Hepatic stellate cell (primary cell): ENCODE results near the gene HOXD8.
A peak's percentile ranks its signal among the peaks of the same experiment; 100 is the strongest.

Experiments
- DNase-seq: peaks from one replicate; pipeline ENCODE4 v3.0.0; 2011; ENCODE audit warnings: low spot score

The HOXD8 gene

GRCh38 chr2:176103742-176104315 lies 25.7 kb upstream of the HOXD8 start:
- no peak for DNase-seq

GRCh38 chr2:176104316-176105077 lies 25.0 kb upstream of the HOXD8 start:
- DNase-seq = peak; percentile 54

- DNase-seq = no peak
Observed at GRCh38 chr2:176105078-176105729, 24.3 kb upstream of the HOXD8 start.

- no peak for DNase-seq
Observed at GRCh38 chr2:176105730-176106580, 23.6 kb upstream of the HOXD8 start.

GRCh38 chr2:176106581-176107539 lies 22.6 kb upstream of the HOXD8 start, which contains the start of gene HOXD11:
HOXD11 (plus strand) TSS chr2:176107280; CDS start chr2:176107356, 76 bp downstream.
- DNase-seq = no peak

GRCh38 chr2:176107731-176108181 lies 21.7 kb upstream of the HOXD8 start:
- no peak for DNase-seq

GRCh38 chr2:176109192-176109901 lies 20.2 kb upstream of the HOXD8 start:
- no peak for DNase-seq

- DNase-seq = no peak
Observed at GRCh38 chr2:176109946-176110345, 19.6 kb upstream of the HOXD8 start.

- no peak for DNase-seq
Observed at GRCh38 chr2:176110415-176111308, 18.8 kb upstream of the HOXD8 start.

GRCh38 chr2:176111309-176111663 lies 18.2 kb upstream of the HOXD8 start:
- no peak for DNase-seq

- DNase-seq = no peak
Observed at GRCh38 chr2:176111846-176112374, 17.6 kb upstream of the HOXD8 start.

- no peak for DNase-seq
Observed at GRCh38 chr2:176112375-176113302, 16.9 kb upstream of the HOXD8 start.

GRCh38 chr2:176114120-176114929 lies 15.2 kb upstream of the HOXD8 start:
- DNase-seq = no peak

- DNase-seq = no peak
Observed at GRCh38 chr2:176114930-176115625, 14.4 kb upstream of the HOXD8 start.

GRCh38 chr2:176115883-176116813 lies 13.4 kb upstream of the HOXD8 start, which contains the start of gene HOXD10:
HOXD10 (plus strand) TSS chr2:176116778; CDS start chr2:176116834, 56 bp downstream.
- no peak for DNase-seq
